IPS-18c (cell line): Measurements from ENCODE around the gene BAG1.

Source experiments
- H3K4me3 ChIP-seq: 2 replicates; pipeline ENCODE4 v1.7.0; 2013; ENCODE audit warnings: low read depth, mild to moderate bottlenecking, low read length, moderate library complexity; ENCODE audit not compliant: insufficient read depth
- H3K9me3 ChIP-seq: one replicate; pipeline ENCODE4 v1.6.1; 2013; ENCODE audit warnings: mild to moderate bottlenecking, low read length, moderate library complexity; ENCODE audit not compliant: control insufficient read depth, insufficient read depth

BAG1 gene

GRCh38 chr9:33230756-33231622 lies 33.5 kb downstream of the BAG1 start:
- H3K9me3 ChIP-seq: peaks cover 3% of the 10 kb centered on the region
- H3K4me3 ChIP-seq: no peak overlapping the region

GRCh38 chr9:33229359-33230114 lies 35.0 kb downstream of the BAG1 start:
- peaks cover 3% of the 10 kb centered on the region for H3K9me3 ChIP-seq
- no peak overlapping the region for H3K4me3 ChIP-seq

- peaks cover 3% of the 10 kb centered on the region for H3K9me3 ChIP-seq
- H3K4me3 ChIP-seq: no peak overlapping the region
Observed at GRCh38 chr9:33228606-33229005, 35.9 kb downstream of the BAG1 start.

DNA sequence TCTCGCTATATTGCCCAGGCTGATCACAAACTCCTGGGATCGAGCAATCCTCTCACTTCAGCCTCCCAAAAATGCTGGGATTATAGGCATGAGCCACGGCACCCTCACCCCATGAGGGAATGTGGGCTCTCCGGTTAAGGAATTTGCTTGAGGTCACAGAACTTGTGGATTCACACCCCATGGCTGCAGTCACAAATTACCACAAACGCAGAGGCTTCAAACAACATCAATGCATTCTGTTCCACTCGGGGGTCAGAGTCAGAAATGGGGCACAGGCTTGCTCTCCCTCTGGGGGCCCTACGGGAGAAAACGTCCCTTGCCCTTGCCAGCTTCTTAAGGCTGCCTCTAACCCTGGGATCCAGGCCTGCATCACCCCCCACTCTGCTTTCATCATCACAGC lies 36.8 kb downstream of the BAG1 start:
- Histone ChIP-seq H3K9me3 (peaks cover 3% of the 10 kb centered on the region), H3K4me3 (no peak overlapping the region)

DNA sequence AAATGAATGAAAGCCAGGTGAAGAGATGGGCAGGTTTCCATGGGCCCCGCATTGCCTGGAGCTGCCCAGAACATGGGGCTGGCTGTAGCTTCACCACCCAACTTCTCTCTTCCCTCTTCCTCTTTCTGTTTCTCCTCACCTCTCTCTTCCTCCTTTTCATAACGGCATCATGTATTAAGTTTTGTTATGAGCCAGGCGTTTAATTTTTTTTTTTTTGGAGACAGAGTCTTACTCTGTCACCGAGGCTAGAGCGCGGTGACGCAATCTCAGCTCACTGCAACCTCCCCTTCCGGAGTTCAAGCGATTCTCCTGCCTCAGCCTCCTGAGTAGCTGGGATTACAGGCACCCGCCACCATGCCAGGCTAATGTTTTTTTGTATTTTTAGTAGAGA lies 37.5 kb downstream of the BAG1 start:
- no peak overlapping the region for H3K4me3 ChIP-seq
- H3K9me3 ChIP-seq: peaks cover 3% of the 10 kb centered on the region

GRCh38 chr9:33225319-33226147 lies 39.0 kb downstream of the BAG1 start:
- H3K4me3 ChIP-seq: no peak overlapping the region

DNA sequence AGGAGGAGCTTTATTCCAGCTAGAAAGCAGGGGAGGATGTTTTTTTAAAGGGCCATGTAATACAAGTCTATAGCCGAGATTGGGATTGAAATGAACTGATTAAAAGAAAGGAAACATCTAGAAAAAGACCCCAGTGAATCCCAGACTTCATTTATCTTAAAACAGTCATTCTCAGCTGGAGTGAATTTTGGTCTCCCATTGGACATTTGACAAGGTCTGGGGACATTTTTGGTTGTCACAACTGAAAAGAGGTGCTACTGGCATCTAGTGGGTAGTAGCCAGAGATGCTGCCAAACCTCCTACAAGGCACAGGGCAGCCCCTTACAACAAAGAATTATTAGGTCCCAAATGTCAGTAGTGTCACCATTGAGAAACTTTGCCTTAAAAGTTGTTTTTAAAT lies 40.8 kb downstream of the BAG1 start:
- no peak overlapping the region for H3K4me3 ChIP-seq
- H3K9me3 ChIP-seq: no peaks in the 10 kb centered on the region

More at GRCh38 chr9:33225319-33226147, 39.0 kb downstream of the BAG1 start:
- peaks cover 3% of the 10 kb centered on the region for H3K9me3 ChIP-seq

GRCh38 chr9:33222031-33222430 lies 42.5 kb downstream of the BAG1 start:
- H3K4me3 ChIP-seq: no peak overlapping the region

DNA sequence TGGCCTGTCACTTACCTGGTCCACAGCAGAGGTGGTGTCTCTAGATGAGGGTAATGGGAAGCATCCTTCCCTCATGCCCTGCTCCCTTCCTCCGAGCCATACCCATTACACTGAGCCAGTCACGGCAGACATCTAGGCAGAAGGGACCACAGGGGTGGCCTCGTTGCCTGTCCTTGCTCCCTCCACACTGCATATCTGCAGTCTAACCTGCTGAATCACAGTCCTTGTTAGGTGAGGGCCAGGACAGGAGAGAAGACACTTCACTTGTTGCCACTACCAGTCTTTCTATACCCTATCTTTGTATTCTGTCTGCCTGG lies 43.0 kb downstream of the BAG1 start:
- Histone ChIP-seq H3K4me3 (no peak overlapping the region), H3K9me3 (no peaks in the 10 kb centered on the region)

More at GRCh38 chr9:33222031-33222430, 42.5 kb downstream of the BAG1 start:
- no peaks in the 10 kb centered on the region for H3K9me3 ChIP-seq

DNA sequence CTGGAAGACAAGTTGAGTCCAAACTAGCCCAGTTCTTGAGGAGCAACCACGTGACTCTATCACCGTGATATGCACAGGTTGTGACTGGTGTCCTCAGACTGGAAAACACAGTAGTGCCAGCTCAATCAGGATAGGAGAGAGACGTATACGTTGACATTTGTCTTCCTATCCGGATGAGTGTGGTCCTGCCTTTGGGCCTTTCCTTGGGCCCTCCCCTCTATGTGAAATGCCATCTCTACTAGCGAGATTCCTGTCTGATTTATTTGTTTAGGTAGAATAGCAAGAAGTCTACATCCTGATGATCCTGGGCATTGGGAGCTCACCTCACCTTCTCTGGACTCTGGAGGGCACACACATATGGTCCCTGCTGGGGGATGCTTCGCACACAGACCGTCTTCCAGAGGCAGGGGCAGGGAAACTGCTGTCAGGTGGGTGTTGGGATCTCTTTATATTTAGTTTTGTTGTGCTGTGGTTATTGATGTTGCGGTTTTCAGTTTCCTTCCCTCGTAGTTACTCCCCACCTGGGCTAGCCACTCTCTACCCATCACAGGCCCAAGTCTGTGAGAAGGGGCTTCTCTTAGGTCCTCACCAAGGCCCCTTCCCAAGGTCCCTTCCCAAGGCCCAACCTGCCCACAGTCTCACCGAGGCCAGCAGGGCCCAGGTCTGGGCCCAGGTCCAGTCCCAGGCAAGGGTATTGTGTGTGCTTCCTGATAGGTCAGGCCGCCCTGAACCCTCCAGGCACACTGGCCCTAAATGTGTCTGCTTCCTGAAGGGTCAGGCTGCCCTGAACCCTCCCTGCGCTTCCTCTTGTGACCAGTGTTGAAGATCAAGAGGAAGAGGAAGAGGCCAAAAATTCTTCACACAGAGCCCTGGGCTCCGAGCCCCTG lies 43.6 kb downstream of the BAG1 start:
- Histone ChIP-seq H3K4me3 (no peak overlapping the region), H3K9me3 (no peaks in the 10 kb centered on the region)

- no peak overlapping the region for H3K4me3 ChIP-seq
Observed at GRCh38 chr9:33211695-33212393, 52.7 kb downstream of the BAG1 start.

DNA sequence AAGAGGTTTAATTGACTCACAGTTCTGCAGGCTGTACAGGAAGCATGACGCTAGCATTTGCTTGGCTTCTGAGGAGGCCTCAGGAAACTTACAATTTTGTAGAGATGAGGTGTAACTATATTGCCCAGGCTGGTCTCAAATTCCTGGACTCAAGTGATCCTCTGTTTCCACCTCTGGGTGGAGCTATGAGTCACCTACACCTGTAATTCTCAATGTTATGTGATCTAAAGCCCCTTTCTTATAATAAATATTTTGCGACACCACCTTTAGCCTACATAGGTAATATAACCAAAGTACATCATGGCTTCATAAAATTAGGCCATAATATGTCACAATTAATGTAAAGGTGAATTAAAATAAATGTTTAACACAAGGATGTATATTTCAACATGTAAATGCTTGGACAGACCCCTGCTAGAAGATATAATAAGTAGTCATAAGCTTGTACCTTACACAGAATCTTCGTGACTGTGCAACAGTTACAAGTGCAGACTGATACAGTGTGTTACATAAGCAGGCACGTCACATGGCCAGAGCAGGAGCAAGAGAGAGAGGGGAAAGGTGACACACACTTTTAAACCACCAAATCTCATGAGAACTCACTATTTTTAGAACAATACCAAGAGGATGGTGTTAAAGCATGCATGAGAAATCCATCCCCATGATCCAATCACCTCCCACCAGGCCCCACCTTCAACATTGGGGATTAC lies 54.3 kb downstream of the BAG1 start:
- Histone ChIP-seq H3K9me3 (no peaks in the 10 kb centered on the region), H3K4me3 (no peak overlapping the region)

More at GRCh38 chr9:33211695-33212393, 52.7 kb downstream of the BAG1 start:
- no peaks in the 10 kb centered on the region for H3K9me3 ChIP-seq

DNA sequence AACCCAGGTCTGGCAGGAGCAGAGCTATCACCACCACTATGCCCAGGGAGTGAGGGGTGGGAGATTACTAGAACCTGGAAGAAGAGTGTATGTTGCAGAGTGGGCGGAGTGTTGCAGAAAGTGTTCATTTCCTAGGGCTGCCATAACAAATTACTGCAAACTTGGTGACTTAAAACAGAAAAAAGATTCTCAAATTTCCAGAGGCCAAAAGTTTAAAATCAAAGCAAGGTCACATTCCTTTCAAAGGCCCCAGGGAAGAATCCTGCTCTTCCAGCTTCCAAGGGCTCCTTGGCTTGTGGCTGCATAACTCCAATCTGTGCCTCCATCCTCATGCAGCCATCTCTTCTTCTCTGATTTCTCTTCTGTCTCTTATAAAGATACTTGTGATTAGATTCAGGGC lies 55.1 kb downstream of the BAG1 start:
- Histone ChIP-seq H3K4me3 (no peak overlapping the region), H3K9me3 (no peaks in the 10 kb centered on the region)

- Histone ChIP-seq H3K9me3 (no peaks in the 10 kb centered on the region), H3K4me3 (no peak overlapping the region)
Observed at GRCh38 chr9:33202552-33203201, 61.8 kb downstream of the BAG1 start.
